Mesenchymal stem cell (in vitro differentiated cells and primary cell): Measurements from ENCODE around the gene SLC35C1.

Experiments used
- DNase-seq: peaks from one replicate; pipeline ENCODE4 v3.0.0-alpha.2; 2013
- H2AFZ ChIP-seq: one replicate; pipeline ENCODE4 v1.6.1; 2013; ENCODE audit warnings: low read depth, mild to moderate bottlenecking, control low read depth, inconsistent platforms, low read length, moderate library complexity
- H2AK5ac ChIP-seq: 2 replicates; pipeline ENCODE4 v1.6.1; 2013; ENCODE audit warnings: low read length, moderate library complexity, mild to moderate bottlenecking, inconsistent platforms; ENCODE audit not compliant: severe bottlenecking
- H2BK120ac ChIP-seq: one replicate; pipeline ENCODE4 v1.6.1; 2013; ENCODE audit warnings: low read depth, mild to moderate bottlenecking, inconsistent platforms, low read length, moderate library complexity
- H2BK12ac ChIP-seq, 2 experiments: one replicate each; pipeline ENCODE4 v1.6.1; 2013; ENCODE audit warnings: inconsistent platforms in 2 of 2, low read length in 2 of 2, mild to moderate bottlenecking in 2 of 2, moderate library complexity in 2 of 2, control low read depth in 1 of 2
- H2BK15ac ChIP-seq: one replicate; pipeline ENCODE4 v1.6.1; 2013; ENCODE audit warnings: mild to moderate bottlenecking, low read depth, inconsistent platforms; ENCODE audit not compliant: poor library complexity, severe bottlenecking
- H2BK5ac ChIP-seq: 2 replicates; pipeline ENCODE4 v1.6.1; 2013; ENCODE audit warnings: low read depth, mild to moderate bottlenecking, low read length, control low read depth, inconsistent platforms; ENCODE audit not compliant: poor library complexity, severe bottlenecking
- H3K14ac ChIP-seq, 2 experiments: one replicate each; pipeline ENCODE4 v1.6.1; 2013; ENCODE audit warnings: inconsistent platforms in 2 of 2, low read length in 2 of 2, control low read depth in 1 of 2, mild to moderate bottlenecking in 1 of 2, moderate library complexity in 1 of 2
- H3K18ac ChIP-seq, 2 experiments: one replicate each; pipeline ENCODE4 v1.6.1; 2013; ENCODE audit warnings: inconsistent platforms in 2 of 2, low read length in 2 of 2, control low read depth in 1 of 2, low read depth in 1 of 2, mild to moderate bottlenecking in 1 of 2
- H3K23ac ChIP-seq, 2 experiments: one replicate each; pipeline ENCODE4 v1.6.1; 2013; ENCODE audit warnings: inconsistent platforms in 2 of 2, low read length in 2 of 2, mild to moderate bottlenecking in 2 of 2, moderate library complexity in 2 of 2, control low read depth in 1 of 2
- H3K27ac ChIP-seq: 2 replicates; pipeline ENCODE4 v1.5.1; 2013; ENCODE audit warnings: mild to moderate bottlenecking, moderate library complexity, low read length, control low read depth, inconsistent platforms; ENCODE audit not compliant: poor library complexity, severe bottlenecking
- H3K27me3 ChIP-seq, 2 experiments: 2 replicates each; pipeline versions ENCODE4 v1.6.1 to v1.7.0; 2013; ENCODE audit warnings: low read length in 2 of 2, mild to moderate bottlenecking in 2 of 2, moderate library complexity in 2 of 2, control low read depth in 1 of 2, inconsistent platforms in 1 of 2; ENCODE audit not compliant: control insufficient read depth in 1 of 2, insufficient read depth in 1 of 2
- H3K36me3 ChIP-seq, 2 experiments: 2 replicates each; pipeline versions ENCODE4 v1.6.1 to v1.7.0; 2013; ENCODE audit warnings: low read length in 2 of 2, control low read depth in 1 of 2, inconsistent platforms in 1 of 2, low read depth in 1 of 2, mild to moderate bottlenecking in 1 of 2; ENCODE audit not compliant: insufficient read depth in 2 of 2, control insufficient read depth in 1 of 2
- H3K4ac ChIP-seq, 2 experiments: one replicate each; pipeline ENCODE4 v1.6.1; 2013; ENCODE audit warnings: inconsistent platforms in 2 of 2, low read length in 2 of 2, mild to moderate bottlenecking in 2 of 2, moderate library complexity in 2 of 2, control low read depth in 1 of 2, low read depth in 1 of 2
- H3K4me1 ChIP-seq: 2 replicates; pipeline ENCODE4 v1.6.1; 2013; ENCODE audit warnings: low read depth, low read length, control low read depth; ENCODE audit not compliant: control insufficient read depth, insufficient read depth
- H3K4me2 ChIP-seq: 2 replicates; pipeline ENCODE4 v1.6.1; 2013; ENCODE audit warnings: low read length, mild to moderate bottlenecking, inconsistent platforms; ENCODE audit not compliant: poor library complexity, severe bottlenecking
- H3K4me3 ChIP-seq, 2 experiments: 2 replicates each; pipeline versions ENCODE4 v1.5.1 to v1.7.0; 2013; ENCODE audit warnings: low read length in 2 of 2, mild to moderate bottlenecking in 2 of 2, control low read depth in 1 of 2, low read depth in 1 of 2; ENCODE audit not compliant: insufficient read depth in 1 of 2
- H3K79me1 ChIP-seq: replicated peaks from 2 replicates; pipeline ENCODE4 v1.6.1; 2013; ENCODE audit warnings: mild to moderate bottlenecking, control low read depth, low read length, inconsistent platforms; ENCODE audit not compliant: poor library complexity, severe bottlenecking
- H3K9ac ChIP-seq: 2 replicates; pipeline ENCODE4 v1.7.0; 2013; ENCODE audit warnings: mild to moderate bottlenecking, low read length, moderate library complexity
- H3K9me3 ChIP-seq: 2 replicates; pipeline ENCODE4 v1.7.0; 2013; ENCODE audit warnings: mild to moderate bottlenecking, low read length; ENCODE audit not compliant: control insufficient read depth
- H4K8ac ChIP-seq: one replicate; pipeline ENCODE4 v1.6.1; 2013; ENCODE audit warnings: inconsistent platforms, mild to moderate bottlenecking, low read length, moderate library complexity
- H4K91ac ChIP-seq: one replicate; pipeline ENCODE4 v1.6.1; 2013; ENCODE audit warnings: mild to moderate bottlenecking, low read length, inconsistent platforms
- WGBS: methylation state at CpG from one replicate; pipeline ENCODE4 v1.1.7; 2013; ENCODE audit warnings: mixed read lengths; 5-methylcytosine and 5-hydroxymethylcytosine counted together

The SLC35C1 gene

GRCh38 chr11:45811109-45811435, 6.1 kb downstream of the SLC35C1 start:
- DNase-seq, result no peak
- H3K79me1 ChIP-seq, result peaks cover 26% of the 10 kb centered on the region
- H4K91ac ChIP-seq, result no peak overlapping the region
- no peak overlapping the region for H2BK120ac ChIP-seq
- no peak overlapping the region for H3K9ac ChIP-seq
- H3K4ac ChIP-seq, result no peak overlapping the region
- H3K4me3 ChIP-seq, result no peak overlapping the region
- no peak overlapping the region for H2BK15ac ChIP-seq
- no peak overlapping the region for H3K27ac ChIP-seq
- H3K27me3 ChIP-seq, result no peaks in the 10 kb centered on the region
- 93% methylated on average over 17 of the region's 17 CpGs for WGBS
- H2BK5ac ChIP-seq, result no peak overlapping the region
- H4K8ac ChIP-seq, result no peak overlapping the region
- H2AK5ac ChIP-seq, result no peak overlapping the region
- H3K18ac ChIP-seq, result no peak overlapping the region
- no peak overlapping the region for H3K14ac ChIP-seq
- H3K9me3 ChIP-seq, result no peaks in the 10 kb centered on the region
- H3K36me3 ChIP-seq, result peaks cover 40 to 55% of the 10 kb centered on the region in 2 experiments
- no peak overlapping the region for H3K23ac ChIP-seq
- H3K4me1 ChIP-seq, result peaks cover 15% of the 10 kb centered on the region
- H2BK12ac ChIP-seq, result no peak overlapping the region
- H2AFZ ChIP-seq, result no peak overlapping the region
- H3K4me2 ChIP-seq, result no peak overlapping the region

GRCh38 chr11:45811571-45812290, 6.8 kb downstream of the SLC35C1 start:
- Histone ChIP-seq H3K14ac (no peak overlapping the region), H3K23ac (no peak overlapping the region), H4K91ac (no peak overlapping the region), H2BK5ac (no peak overlapping the region), H3K4me2 (no peak overlapping the region), H3K4me1 (peaks cover 13% of the 10 kb centered on the region), H2AFZ (no peak overlapping the region), H4K8ac (no peak overlapping the region), H3K27ac (no peak overlapping the region), H3K27me3 (no peaks in the 10 kb centered on the region), H3K18ac (no peak overlapping the region), H2BK120ac (no peak overlapping the region), H2AK5ac (no peak overlapping the region), H3K9me3 (no peaks in the 10 kb centered on the region), H2BK12ac (no peak overlapping the region), H3K36me3 (peaks cover 40 to 55% of the 10 kb centered on the region in 2 experiments), H3K9ac (no peak overlapping the region), H2BK15ac (no peak overlapping the region), H3K79me1 (peaks cover 26% of the 10 kb centered on the region), H3K4ac (no peak overlapping the region), H3K4me3 (peak overlapping the region in 1 of 2 experiments; percentile 15)
- DNase-seq, result no peak
- WGBS, result 96% methylated on average over 8 of the region's 8 CpGs

GRCh38 chr11:45812581-45813548, 7.9 kb downstream of the SLC35C1 start:
- no peak overlapping the region for H2AK5ac ChIP-seq
- H3K27ac ChIP-seq, result no peak overlapping the region
- no peak overlapping the region for H3K4me3 ChIP-seq
- no peak overlapping the region for H2BK12ac ChIP-seq
- no peak overlapping the region for H3K14ac ChIP-seq
- no peak overlapping the region for H3K4me2 ChIP-seq
- H3K79me1 ChIP-seq, result peaks cover 19% of the 10 kb centered on the region
- H3K4me1 ChIP-seq, result peaks cover 5% of the 10 kb centered on the region
- H3K9ac ChIP-seq, result no peak overlapping the region
- no peak overlapping the region for H3K18ac ChIP-seq
- H4K8ac ChIP-seq, result no peak overlapping the region
- no peaks in the 10 kb centered on the region for H3K9me3 ChIP-seq
- H2BK5ac ChIP-seq, result no peak overlapping the region
- no peak overlapping the region for H2BK15ac ChIP-seq
- no peak overlapping the region for H3K23ac ChIP-seq
- no peak overlapping the region for H4K91ac ChIP-seq
- no peak overlapping the region for H2BK120ac ChIP-seq
- H3K36me3 ChIP-seq, result peaks cover 40 to 46% of the 10 kb centered on the region in 2 experiments
- DNase-seq, result no peak
- WGBS, result 71% methylated on average over 3 of the region's 7 CpGs
- H2AFZ ChIP-seq, result no peak overlapping the region
- H3K27me3 ChIP-seq, result no peaks in the 10 kb centered on the region
- no peak overlapping the region for H3K4ac ChIP-seq

- Histone ChIP-seq H3K14ac (no peak overlapping the region), H3K18ac (no peak overlapping the region), H2BK5ac (no peak overlapping the region), H2AFZ (no peak overlapping the region), H2BK15ac (no peak overlapping the region), H3K27me3 (no peaks in the 10 kb centered on the region), H3K27ac (no peak overlapping the region), H2AK5ac (no peak overlapping the region), H3K4me2 (no peak overlapping the region), H3K4me1 (no peaks in the 10 kb centered on the region), H3K9ac (no peak overlapping the region), H2BK120ac (no peak overlapping the region), H4K8ac (no peak overlapping the region), H3K9me3 (peaks cover 3% of the 10 kb centered on the region), H3K36me3 (peaks cover 23 to 24% of the 10 kb centered on the region in 2 experiments), H4K91ac (no peak overlapping the region), H2BK12ac (no peak overlapping the region), H3K4ac (no peak overlapping the region), H3K79me1 (peaks cover 9% of the 10 kb centered on the region), H3K4me3 (no peak overlapping the region), H3K23ac (no peak overlapping the region)
- DNase-seq, result peak; percentile 34
- WGBS, result 82% methylated on average over 3 of the region's 3 CpGs
Observed at GRCh38 chr11:45815747-45816146, 10.8 kb downstream of the SLC35C1 start.
